PFSK-1 (cell line): ENCODE results near the gene MRPL1.

Experiments
- FOXP2 ChIP-seq: optimal IDR thresholded peaks from 2 replicates; pipeline ENCODE3; 2011; ENCODE audit warnings: borderline replicate concordance, control low read depth, inconsistent platforms; ENCODE audit not compliant: insufficient read depth; ENCODE audit errors: extremely low read length, extremely low read depth
- POLR2AphosphoS5 ChIP-seq: IDR thresholded peaks from 2 replicates; pipeline ENCODE4 v1.6.1; 2012; ENCODE audit warnings: low read depth, mild to moderate bottlenecking, control low read depth, low read length, moderate library complexity
- REST ChIP-seq, 2 experiments: IDR thresholded peaks; 2 replicates each; pipeline versions ENCODE4 v1.6.1 to v1.8.0; 2011 to 2012; ENCODE audit warnings: low read depth in 2 of 2, low read length in 2 of 2, control low read depth in 1 of 2, inconsistent platforms in 1 of 2, mild to moderate bottlenecking in 1 of 2, moderate library complexity in 1 of 2; ENCODE audit not compliant: insufficient read depth in 1 of 2
- SIN3A ChIP-seq: IDR thresholded peaks from 2 replicates; pipeline ENCODE4 v1.6.1; 2012; ENCODE audit warnings: mild to moderate bottlenecking, low read length, moderate library complexity, borderline replicate concordance; ENCODE audit not compliant: insufficient read depth
- TAF1 ChIP-seq: IDR thresholded peaks from 2 replicates; pipeline ENCODE4 v1.6.1; 2012; ENCODE audit warnings: low read length, control low read depth, borderline replicate concordance; ENCODE audit not compliant: insufficient read depth

The MRPL1 gene

GRCh38 chr4:77958897-77959296 lies 96.3 kb downstream of the MRPL1 start:
- no peak for TF ChIP-seq TAF1

- TF ChIP-seq SIN3A: no peak
- no peak for TF ChIP-seq REST (IDR thresholded peaks at IDR 0.05; ENCODE audit: insufficient read depth in 1 of 2, low read depth in 2 of 2, low read length in 2 of 2)
- TF ChIP-seq FOXP2: no peak
- no peak for TF ChIP-seq TAF1
- TF ChIP-seq POLR2AphosphoS5: no peak
Observed at GRCh38 chr4:77959566-77960338, 97.1 kb downstream of the MRPL1 start.

- TF ChIP-seq TAF1: no peak
- no peak for TF ChIP-seq REST (IDR thresholded peaks at IDR 0.05; ENCODE audit: insufficient read depth in 1 of 2, low read depth in 2 of 2, low read length in 2 of 2)
- no peak for TF ChIP-seq FOXP2
- no peak for TF ChIP-seq SIN3A
- TF ChIP-seq POLR2AphosphoS5: no peak
Observed at GRCh38 chr4:77960367-77960766, 97.7 kb downstream of the MRPL1 start.

- no peak for TF ChIP-seq POLR2AphosphoS5
- TF ChIP-seq TAF1: no peak
- TF ChIP-seq REST (IDR thresholded peaks at IDR 0.05; ENCODE audit: insufficient read depth in 1 of 2, low read depth in 2 of 2, low read length in 2 of 2): no peak
- TF ChIP-seq FOXP2: no peak
- no peak for TF ChIP-seq SIN3A
Observed at GRCh38 chr4:77963004-77963403, 100.4 kb downstream of the MRPL1 start.

GRCh38 chr4:77989968-77990367 lies 127.3 kb downstream of the MRPL1 start:
- TF ChIP-seq FOXP2 (no peak), TAF1 (no peak), SIN3A (no peak), REST (IDR thresholded peaks at IDR 0.05; ENCODE audit: insufficient read depth in 1 of 2, low read depth in 2 of 2, low read length in 2 of 2) (no peak), POLR2AphosphoS5 (no peak)
